ENCODE results near the gene SLC19A1.

Gene SLC19A1

GRCh38 chr21:45580576-45581321, 38.5 kb upstream of the SLC19A1 start:
- no peak overlapping the region for H3K27ac ChIP-seq
- TF ChIP-seq ZFX (IDR thresholded peaks at IDR 0.05) (no peak), CTCF (conservative IDR thresholded peaks at IDR 0.05) (no peak)

GRCh38 chr21:45580181-45580575, 37.9 kb upstream of the SLC19A1 start:
- TF ChIP-seq ZFX (IDR thresholded peaks at IDR 0.05) (no peak), CTCF (conservative IDR thresholded peaks at IDR 0.05) (no peak)

GRCh38 chr21:45579383-45580180, 37.3 kb upstream of the SLC19A1 start:
- TF ChIP-seq CTCF (conservative IDR thresholded peaks at IDR 0.05) (no peak), ZFX (IDR thresholded peaks at IDR 0.05) (no peak)
- no peak overlapping the region for H3K27ac ChIP-seq

More at GRCh38 chr21:45580181-45580575, 37.9 kb upstream of the SLC19A1 start:
- H3K27ac ChIP-seq, result no peak overlapping the region

- no peak overlapping the region for H3K27ac ChIP-seq
- TF ChIP-seq CTCF (conservative IDR thresholded peaks at IDR 0.05) (no peak), ZFX (IDR thresholded peaks at IDR 0.05) (no peak)
These were observed 36.7 kb upstream of the SLC19A1 start for GRCh38 chr21:45578811-45579381.

- no peak overlapping the region for H3K27ac ChIP-seq
These were observed 36.0 kb upstream of the SLC19A1 start for GRCh38 chr21:45578176-45578801.

GRCh38 chr21:45577801-45578175, 35.5 kb upstream of the SLC19A1 start:
- TF ChIP-seq CTCF (conservative IDR thresholded peaks at IDR 0.05) (no peak), ZFX (IDR thresholded peaks at IDR 0.05) (no peak)

More at GRCh38 chr21:45578176-45578801, 36.0 kb upstream of the SLC19A1 start:
- TF ChIP-seq ZFX (IDR thresholded peaks at IDR 0.05) (no peak), CTCF (conservative IDR thresholded peaks at IDR 0.05) (no peak)

More at GRCh38 chr21:45577801-45578175, 35.5 kb upstream of the SLC19A1 start:
- H3K27ac ChIP-seq, result no peak overlapping the region

All from C4-2B (cell line).